GM12801 (cell line): ENCODE data around the gene NTHL1.

Experiments used
- TF ChIP-seq, protein P1 (sequence below): IDR thresholded peaks from one replicate; pipeline ENCODE4 v1.5.1; 2011; ENCODE audit warnings: control low read depth; ENCODE audit not compliant: insufficient read length; ENCODE audit errors: extremely low read depth

NTHL1 gene

DNA sequence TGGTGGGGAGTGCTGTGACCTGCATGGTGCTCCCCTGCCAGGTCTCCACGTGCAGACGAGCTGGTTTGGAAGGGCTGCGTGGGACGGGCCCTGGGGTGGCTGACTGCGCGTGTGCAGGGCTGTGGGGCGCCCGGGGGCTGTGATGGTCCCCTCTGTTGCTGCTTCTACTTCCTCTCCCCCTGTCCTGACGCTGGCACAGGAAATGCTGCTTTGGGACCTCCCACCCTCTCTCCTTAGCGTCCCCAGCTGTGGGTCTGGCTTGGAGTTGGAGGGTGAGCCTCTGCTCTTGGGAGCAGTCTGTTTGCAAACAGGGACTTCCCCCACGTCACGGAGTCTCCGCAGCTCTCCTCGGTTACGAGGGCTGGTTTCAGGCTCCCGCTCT is 35.3 kb upstream of the NTHL1 start:
- TF ChIP-seq, protein P1, sequence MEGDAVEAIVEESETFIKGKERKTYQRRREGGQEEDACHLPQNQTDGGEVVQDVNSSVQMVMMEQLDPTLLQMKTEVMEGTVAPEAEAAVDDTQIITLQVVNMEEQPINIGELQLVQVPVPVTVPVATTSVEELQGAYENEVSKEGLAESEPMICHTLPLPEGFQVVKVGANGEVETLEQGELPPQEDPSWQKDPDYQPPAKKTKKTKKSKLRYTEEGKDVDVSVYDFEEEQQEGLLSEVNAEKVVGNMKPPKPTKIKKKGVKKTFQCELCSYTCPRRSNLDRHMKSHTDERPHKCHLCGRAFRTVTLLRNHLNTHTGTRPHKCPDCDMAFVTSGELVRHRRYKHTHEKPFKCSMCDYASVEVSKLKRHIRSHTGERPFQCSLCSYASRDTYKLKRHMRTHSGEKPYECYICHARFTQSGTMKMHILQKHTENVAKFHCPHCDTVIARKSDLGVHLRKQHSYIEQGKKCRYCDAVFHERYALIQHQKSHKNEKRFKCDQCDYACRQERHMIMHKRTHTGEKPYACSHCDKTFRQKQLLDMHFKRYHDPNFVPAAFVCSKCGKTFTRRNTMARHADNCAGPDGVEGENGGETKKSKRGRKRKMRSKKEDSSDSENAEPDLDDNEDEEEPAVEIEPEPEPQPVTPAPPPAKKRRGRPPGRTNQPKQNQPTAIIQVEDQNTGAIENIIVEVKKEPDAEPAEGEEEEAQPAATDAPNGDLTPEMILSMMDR = no peak

DNA sequence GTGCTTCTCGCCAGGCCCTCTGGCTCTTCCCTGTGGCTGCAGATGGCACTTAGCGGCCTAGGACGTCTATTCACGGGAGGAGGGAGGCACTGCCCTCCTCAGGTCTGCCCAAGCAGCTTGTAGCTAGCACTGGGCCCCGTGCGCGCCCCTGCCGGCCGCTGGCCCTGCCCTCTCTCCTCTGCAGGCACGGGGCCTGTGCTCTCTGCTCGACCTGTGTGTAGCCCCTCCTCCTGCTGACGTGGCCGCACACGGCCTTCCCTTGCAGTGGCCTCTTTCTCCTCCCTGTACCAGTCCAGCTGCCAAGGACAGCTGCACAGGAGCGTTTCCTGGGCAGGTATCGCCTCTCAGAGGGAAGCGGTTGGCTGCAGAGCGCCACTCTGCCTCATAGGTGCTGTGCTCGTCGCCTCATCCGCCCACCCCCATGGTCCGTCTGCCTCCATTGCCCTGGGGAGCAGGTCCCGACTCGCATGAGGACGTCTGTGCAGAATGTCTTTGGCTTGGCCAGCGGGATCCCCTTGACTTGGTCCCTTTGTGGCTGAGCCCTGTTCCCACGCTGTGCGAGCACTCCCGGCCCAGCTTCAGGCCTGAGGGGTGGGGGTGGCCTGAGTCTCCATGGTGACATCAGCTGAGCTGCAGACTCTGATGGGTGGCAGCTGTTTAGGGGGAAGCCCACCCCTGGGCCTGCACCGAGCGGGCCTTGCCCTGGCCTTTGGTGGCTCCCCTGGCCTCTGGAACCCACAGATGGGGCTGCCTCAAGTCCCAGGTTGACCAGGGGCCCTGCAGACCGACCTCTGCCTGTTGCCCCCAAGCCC is 34.7 kb upstream of the NTHL1 start:
- TF ChIP-seq, protein P1 = no peak

DNA sequence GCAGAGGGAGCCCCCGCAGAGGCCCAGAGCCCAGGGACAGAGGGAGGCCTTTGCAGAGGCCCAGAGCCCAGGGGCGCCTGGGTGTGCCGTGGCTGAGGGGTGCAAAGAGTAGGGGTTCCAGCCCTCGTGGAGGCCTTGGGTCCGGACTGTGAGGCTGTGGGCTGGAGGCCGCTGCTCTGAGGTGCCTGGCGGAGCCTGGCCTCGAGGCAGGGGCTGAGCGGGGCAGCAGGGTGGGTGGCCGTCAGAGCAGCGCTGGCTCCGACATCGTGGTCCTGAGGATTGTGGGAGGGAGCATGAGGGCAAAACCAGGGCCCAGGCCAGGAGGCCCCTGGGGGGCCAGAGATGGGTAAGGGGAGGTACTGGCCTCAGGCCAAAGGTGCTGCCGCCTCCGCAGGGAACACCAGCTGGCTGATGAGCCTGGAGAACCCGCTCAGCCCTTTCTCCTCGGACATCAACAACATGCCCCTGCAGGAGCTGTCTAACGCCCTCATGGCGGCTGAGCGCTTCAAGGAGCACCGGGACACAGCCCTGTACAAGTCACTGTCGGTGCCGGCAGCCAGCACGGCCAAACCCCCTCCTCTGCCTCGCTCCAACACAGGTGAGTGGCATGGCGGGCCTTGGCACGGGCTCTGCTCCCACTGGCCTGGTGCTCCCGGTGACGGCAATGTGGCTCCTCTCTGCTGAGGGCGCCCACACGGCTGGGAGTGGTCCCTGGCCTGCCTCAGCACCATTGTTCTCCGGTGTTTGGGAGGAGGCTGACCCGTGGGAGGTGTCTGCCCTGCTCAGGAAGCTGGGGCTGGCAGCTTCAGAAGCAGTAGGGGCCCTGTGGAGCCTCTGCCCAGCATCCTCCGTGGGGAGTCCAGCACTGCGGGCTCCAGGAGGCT is 33.8 kb upstream of the NTHL1 start:
- TF ChIP-seq, protein P1 = no peak

DNA sequence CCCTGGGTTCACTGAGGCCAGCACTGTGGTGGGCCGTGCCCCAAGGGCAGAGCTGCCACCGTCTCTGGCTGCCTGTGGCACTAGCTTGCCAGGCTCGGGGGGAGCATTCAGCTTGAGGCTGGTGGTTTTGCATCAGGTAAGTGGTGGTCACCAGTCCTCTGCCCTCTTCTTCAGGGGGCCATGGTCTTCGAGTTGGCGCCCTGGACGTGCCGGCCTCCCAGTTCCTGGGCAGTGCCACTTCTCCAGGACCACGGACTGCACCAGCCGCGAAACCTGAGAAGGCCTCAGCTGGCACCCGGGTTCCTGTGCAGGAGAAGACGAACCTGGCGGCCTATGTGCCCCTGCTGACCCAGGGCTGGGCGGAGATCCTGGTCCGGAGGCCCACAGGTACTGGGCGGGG is 32.4 kb upstream of the NTHL1 start:
- TF ChIP-seq, protein P1 = no peak

DNA sequence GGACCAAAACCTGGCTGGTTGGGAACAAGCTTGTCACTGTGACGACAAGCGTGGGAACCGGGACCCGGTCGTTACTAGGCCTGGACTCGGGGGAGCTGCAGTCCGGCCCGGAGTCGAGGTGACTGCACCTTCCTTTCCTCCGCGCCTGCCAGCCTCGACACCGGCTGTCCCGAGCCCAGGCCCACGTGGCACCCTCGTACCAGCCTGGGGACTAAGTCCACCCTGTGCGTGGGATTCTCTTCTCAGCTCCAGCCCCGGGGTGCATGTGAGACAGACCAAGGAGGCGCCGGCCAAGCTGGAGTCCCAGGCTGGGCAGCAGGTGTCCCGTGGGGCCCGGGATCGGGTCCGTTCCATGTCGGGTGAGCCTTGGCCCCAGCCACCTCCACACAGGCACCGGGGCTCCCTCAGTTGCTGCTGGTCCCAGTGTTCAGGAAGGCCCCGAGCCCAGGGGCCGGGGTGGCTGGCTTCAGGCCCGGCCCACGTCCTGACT is 31.7 kb upstream of the NTHL1 start:
- TF ChIP-seq, protein P1 = no peak

DNA sequence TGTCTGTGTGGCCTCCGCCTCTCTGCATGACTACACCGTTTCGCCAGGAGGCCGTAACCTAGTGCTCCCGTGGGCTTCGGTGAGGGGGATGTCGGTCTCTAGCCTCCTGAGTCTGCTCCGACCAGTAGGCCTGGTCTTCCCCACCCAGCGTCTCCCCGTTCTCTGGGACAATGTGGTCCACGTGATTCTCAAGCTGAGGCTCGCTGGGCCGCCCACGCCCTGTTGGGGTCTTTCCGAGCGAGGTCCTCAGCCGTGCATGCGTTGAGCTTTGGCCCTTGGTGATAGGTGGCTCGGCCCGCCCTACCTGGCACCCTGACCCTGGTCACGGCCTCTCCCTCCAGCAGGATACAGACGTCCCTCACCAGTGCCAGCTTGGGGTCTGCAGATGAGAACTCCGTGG is 31.1 kb upstream of the NTHL1 start:
- TF ChIP-seq, protein P1 = no peak

DNA sequence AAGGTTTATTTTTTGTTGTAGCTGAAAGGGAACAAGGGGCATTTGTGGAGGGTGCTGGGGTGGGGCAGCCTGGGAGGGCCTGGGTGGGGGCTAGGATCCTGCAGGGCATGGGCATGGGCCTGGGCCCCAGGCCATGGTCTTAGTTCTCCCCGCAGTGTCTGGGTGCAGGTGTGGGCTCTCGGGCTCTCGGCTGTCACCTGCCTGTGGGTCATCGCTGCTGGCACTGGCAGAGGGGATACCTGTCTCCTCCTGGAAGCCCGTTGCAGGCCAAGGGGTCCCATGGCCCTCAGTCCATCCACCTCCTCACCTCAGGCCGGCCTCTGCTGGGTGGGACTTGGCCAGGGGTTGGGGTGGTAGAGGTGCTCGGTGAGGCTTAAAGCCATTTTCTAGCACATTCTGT is 30.5 kb upstream of the NTHL1 start:
- TF ChIP-seq, protein P1 = no peak
